ENCODE measurements around the gene GAS2.

DNA sequence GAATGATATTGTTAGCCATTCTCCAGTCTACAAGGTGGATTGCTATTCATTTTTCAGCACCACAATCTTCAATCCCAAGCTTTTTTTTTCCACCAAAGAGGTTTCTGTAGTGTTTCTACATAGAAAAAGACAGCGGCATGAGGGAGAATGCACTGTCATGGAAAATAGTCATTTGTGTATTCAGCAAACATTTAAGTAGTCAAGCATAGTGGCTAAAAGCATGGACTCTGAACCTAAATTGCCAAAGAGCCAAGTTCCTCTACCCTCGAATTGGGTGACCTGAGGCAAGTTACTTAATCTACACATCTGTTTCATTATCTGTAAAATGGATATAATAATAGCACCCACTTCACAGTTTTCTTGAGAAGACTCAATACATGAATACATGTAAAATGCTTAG lies 14.2 kb downstream of the GAS2 start:
- TF ChIP-seq, protein P1, sequence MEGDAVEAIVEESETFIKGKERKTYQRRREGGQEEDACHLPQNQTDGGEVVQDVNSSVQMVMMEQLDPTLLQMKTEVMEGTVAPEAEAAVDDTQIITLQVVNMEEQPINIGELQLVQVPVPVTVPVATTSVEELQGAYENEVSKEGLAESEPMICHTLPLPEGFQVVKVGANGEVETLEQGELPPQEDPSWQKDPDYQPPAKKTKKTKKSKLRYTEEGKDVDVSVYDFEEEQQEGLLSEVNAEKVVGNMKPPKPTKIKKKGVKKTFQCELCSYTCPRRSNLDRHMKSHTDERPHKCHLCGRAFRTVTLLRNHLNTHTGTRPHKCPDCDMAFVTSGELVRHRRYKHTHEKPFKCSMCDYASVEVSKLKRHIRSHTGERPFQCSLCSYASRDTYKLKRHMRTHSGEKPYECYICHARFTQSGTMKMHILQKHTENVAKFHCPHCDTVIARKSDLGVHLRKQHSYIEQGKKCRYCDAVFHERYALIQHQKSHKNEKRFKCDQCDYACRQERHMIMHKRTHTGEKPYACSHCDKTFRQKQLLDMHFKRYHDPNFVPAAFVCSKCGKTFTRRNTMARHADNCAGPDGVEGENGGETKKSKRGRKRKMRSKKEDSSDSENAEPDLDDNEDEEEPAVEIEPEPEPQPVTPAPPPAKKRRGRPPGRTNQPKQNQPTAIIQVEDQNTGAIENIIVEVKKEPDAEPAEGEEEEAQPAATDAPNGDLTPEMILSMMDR (conservative IDR thresholded peaks at IDR 0.05; ENCODE audit: low read length), result no peak
- no peak for TF ChIP-seq EZH2phosphoT487 (IDR thresholded peaks at IDR 0.05; ENCODE audit: borderline replicate concordance, low read depth, low read length)

All from OCI-LY7 (cell line).